Measurements from ENCODE around the gene FBH1. TPM values are rescaled to one million over a fixed set of nuclear protein-coding genes. Genes with fewer than 3 reads are reported as not detected.

Gene FBH1
- total and polyA plus RNA-seq, 9 of the 15 experiments (the other 6 are each of a cell fraction or from before 2014, with no cell fraction given) = 13.4 to 108 (median 77.8) TPM

DNA sequence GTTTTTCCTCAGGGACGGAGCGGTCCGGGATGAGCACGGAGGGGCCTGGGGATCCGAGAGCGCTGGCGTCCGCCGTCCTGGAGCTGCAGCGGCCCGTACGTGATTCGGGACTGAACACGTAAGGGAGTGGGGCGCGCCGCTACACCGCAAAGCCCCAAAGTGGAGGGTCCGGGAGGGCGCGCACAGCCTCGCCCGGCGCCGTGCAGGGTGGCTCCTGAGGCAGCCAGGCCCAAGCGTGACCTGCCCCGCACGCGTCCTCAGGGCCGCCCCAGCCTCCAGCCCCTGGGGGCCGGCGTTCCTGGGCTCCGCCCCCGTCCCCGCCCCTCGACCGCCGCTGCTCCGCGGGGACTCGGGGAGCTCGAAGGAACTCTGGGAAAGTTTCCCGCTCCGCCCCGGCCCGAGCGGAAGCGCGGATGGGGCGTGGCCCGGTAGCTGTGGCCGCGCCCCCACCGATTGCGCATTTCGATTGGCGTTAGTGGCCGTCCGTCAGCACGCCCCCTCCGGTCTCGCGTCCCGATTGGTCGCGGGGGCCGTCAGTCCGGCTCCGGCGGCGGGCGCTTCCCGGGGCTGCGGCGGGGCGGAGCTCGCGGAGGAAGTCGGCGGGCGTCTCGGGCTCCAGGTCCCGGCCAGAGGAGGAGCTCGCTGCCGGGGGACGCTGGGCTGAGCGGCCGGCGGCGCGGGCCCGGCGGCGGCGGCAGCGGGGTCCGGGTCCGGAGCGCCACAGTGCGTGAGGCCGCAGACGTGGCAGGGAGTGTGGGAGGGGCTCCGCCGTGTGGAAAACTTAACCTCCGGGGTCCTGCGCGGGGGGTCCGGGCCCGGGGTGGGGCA lies at the start of gene FBH1, which contains the start of gene ANKRD16 (continued):
- TF ChIP-seq SIN3A (IDR thresholded peaks at IDR 0.05; ENCODE audit: borderline replicate concordance in 2 of 2, control insufficient read depth in 1 of 2, low read depth in 2 of 2, low read length in 2 of 2) = peak; percentile 52 to 75; a peak in 3 of 4 replicates
- no peak for TF ChIP-seq USF2 (CRISPR knock-in tag; IDR thresholded peaks at IDR 0.05)
- TF ChIP-seq, protein P1, sequence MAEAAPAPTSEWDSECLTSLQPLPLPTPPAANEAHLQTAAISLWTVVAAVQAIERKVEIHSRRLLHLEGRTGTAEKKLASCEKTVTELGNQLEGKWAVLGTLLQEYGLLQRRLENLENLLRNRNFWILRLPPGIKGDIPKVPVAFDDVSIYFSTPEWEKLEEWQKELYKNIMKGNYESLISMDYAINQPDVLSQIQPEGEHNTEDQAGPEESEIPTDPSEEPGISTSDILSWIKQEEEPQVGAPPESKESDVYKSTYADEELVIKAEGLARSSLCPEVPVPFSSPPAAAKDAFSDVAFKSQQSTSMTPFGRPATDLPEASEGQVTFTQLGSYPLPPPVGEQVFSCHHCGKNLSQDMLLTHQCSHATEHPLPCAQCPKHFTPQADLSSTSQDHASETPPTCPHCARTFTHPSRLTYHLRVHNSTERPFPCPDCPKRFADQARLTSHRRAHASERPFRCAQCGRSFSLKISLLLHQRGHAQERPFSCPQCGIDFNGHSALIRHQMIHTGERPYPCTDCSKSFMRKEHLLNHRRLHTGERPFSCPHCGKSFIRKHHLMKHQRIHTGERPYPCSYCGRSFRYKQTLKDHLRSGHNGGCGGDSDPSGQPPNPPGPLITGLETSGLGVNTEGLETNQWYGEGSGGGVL (CRISPR knock-in tag; IDR thresholded peaks at IDR 0.05) = no peak
- peak; percentile 74 to 78 for TF ChIP-seq NRF1 (conservative IDR thresholded peaks at IDR 0.05 in 1 of 2, IDR thresholded peaks at IDR 0.05 in 1 of 2)
- peak; percentile 87 for TF ChIP-seq CREM (IDR thresholded peaks at IDR 0.05; ENCODE audit: low read depth)
- TF ChIP-seq, protein P2, sequence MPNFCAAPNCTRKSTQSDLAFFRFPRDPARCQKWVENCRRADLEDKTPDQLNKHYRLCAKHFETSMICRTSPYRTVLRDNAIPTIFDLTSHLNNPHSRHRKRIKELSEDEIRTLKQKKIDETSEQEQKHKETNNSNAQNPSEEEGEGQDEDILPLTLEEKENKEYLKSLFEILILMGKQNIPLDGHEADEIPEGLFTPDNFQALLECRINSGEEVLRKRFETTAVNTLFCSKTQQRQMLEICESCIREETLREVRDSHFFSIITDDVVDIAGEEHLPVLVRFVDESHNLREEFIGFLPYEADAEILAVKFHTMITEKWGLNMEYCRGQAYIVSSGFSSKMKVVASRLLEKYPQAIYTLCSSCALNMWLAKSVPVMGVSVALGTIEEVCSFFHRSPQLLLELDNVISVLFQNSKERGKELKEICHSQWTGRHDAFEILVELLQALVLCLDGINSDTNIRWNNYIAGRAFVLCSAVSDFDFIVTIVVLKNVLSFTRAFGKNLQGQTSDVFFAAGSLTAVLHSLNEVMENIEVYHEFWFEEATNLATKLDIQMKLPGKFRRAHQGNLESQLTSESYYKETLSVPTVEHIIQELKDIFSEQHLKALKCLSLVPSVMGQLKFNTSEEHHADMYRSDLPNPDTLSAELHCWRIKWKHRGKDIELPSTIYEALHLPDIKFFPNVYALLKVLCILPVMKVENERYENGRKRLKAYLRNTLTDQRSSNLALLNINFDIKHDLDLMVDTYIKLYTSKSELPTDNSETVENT (CRISPR knock-in tag; IDR thresholded peaks at IDR 0.05) = peak; percentile 80; the same call in 1 of the 2 replicates
- no peak for TF ChIP-seq MXD1 (CRISPR knock-in tag; IDR thresholded peaks at IDR 0.05; ENCODE audit: borderline replicate concordance, poor library complexity, severe bottlenecking)
- TF ChIP-seq MBD2 (IDR thresholded peaks at IDR 0.05; ENCODE audit: borderline replicate concordance, low read depth) = peak; percentile 99
- TF ChIP-seq RBFOX2 (IDR thresholded peaks at IDR 0.05; ENCODE audit: low read depth, low read length) = peak; percentile 89
- no peak for TF ChIP-seq FOXM1 (IDR thresholded peaks at IDR 0.05; ENCODE audit: low read depth)
- no peak for TF ChIP-seq FOXM1 (CRISPR knock-in tag; IDR thresholded peaks at IDR 0.05; ENCODE audit: low read depth)
- TF ChIP-seq CHD2 (IDR thresholded peaks at IDR 0.05; ENCODE audit: low read depth, low read length) = peak; percentile 94
- TF ChIP-seq MYC (IDR thresholded peaks at IDR 0.05; ENCODE audit: low read depth, low read length) = peak; percentile 86
- no peak for TF ChIP-seq MYC (CRISPR knock-in tag; IDR thresholded peaks at IDR 0.05; ENCODE audit: borderline replicate concordance, low read depth)
- TF ChIP-seq TCFL5 (CRISPR knock-in tag; conservative IDR thresholded peaks at IDR 0.05) = no peak
- no peak for TF ChIP-seq OTX1 (CRISPR knock-in tag; IDR thresholded peaks at IDR 0.05)
- TF ChIP-seq HNRNPLL (IDR thresholded peaks at IDR 0.05; ENCODE audit: low read depth, low read length, poor library complexity, severe bottlenecking) = peak; percentile 67
- TF ChIP-seq IFI16 (CRISPR knock-in tag; IDR thresholded peaks at IDR 0.05) = no peak
- 0 out of 2 replicates have a peak, but pooled peaks have one; percentile 40 for TF ChIP-seq NR4A1 (CRISPR knock-in tag; IDR thresholded peaks at IDR 0.05)
- TF ChIP-seq NR4A1 (tag; IDR thresholded peaks at IDR 0.05) = no peak

Data from K562 (cell line).